Thyroid gland (tissue), 4 donors: ENCODE measurements around the gene PANX2. TPM values are rescaled to one million over a fixed set of nuclear protein-coding genes. Genes with fewer than 3 reads are reported as not detected.
"Not testable (repeated sequence)": the region's sequence is repeated elsewhere in the genome, so short reads cannot be mapped to it uniquely, and the experiment has no call there.

ENCODE experiments used
- DNase-seq, 2 donors: peaks; one replicate each; pipeline ENCODE4 v3.0.0-alpha.2; 2019
- H3K27ac ChIP-seq, 3 donors: fragments of 200-600 bp; sonication (generic); 1 replicate in 2 of 3; 2 replicates in 1 of 3; pipeline ENCODE4 v1.5.1; 2016 to 2019; ENCODE audit warnings: mild to moderate bottlenecking in 1 of 3, moderate library complexity in 1 of 3
- H3K27me3 ChIP-seq: fragments of 200-600 bp; sonication (generic); one replicate; pipeline ENCODE4 v1.5.1; 2019
- H3K36me3 ChIP-seq, 2 donors: fragments of 200-600 bp; sonication (generic); one replicate each; pipeline ENCODE4 v1.5.1; 2016 to 2019
- H3K4me1 ChIP-seq, 2 donors: fragments of 200-600 bp; sonication (generic); one replicate each; pipeline ENCODE4 v1.5.1; 2017 to 2019
- H3K4me3 ChIP-seq, 3 donors: fragments of 200-600 bp; sonication (generic); replicated peaks in 1 of 3; 1 replicate in 2 of 3; 2 replicates in 1 of 3; pipeline ENCODE4 v1.5.1; 2016; ENCODE audit warnings: mild to moderate bottlenecking in 1 of 3
- H3K9me3 ChIP-seq: fragments of 200-600 bp; sonication (generic); one replicate; pipeline ENCODE4 v1.5.1; 2017
- CTCF ChIP-seq, 6 experiments: fragments of 200-600 bp in 3 of 6; fragments of 450-650 bp in 3 of 6; sonication (generic) in 3 of 6; IDR thresholded peaks; one replicate each; pipeline ENCODE4 v1.5.1; 2016 to 2019; ENCODE audit warnings: antibody characterized with exemption in 6 of 6, mild to moderate bottlenecking in 2 of 6, inconsistent platforms in 1 of 6, moderate library complexity in 1 of 6
- POLR2A ChIP-seq, 2 donors: fragments of 450-650 bp; IDR thresholded peaks; one replicate each; pipeline ENCODE4 v1.6.1; 2017; ENCODE audit warnings: antibody characterized with exemption in 2 of 2, mild to moderate bottlenecking in 2 of 2, moderate library complexity in 1 of 2
- WGBS, 2 donors: methylation state at CpG; one replicate each; pipeline ENCODE4 v1.1.5; 2017; 5-methylcytosine and 5-hydroxymethylcytosine counted together
- intact Hi-C: fragments of 100-400 bp; cut with DNase I; formaldehyde crosslinking; loops from one replicate; pipeline ENCODE4 v1.15.1; 2023
- total RNA-seq, 4 donors: library from RNA; depleted of rRNA; stranded (reverse); fragments of >200 nt; gene quantifications; one replicate each; pipeline ENCODE4 v1.2.3, GENCODE V29; 2016

Gene PANX2
- total RNA-seq, 4 donors from 2014 or later = 9.0 to 12.1 (median 10.9) TPM

- Histone ChIP-seq H3K9me3 (no peaks in the 10 kb centered on the region), H3K4me1 (peaks cover 4 to 7% of the 10 kb centered on the region in 2 donors), H3K27me3 (no peaks in the 10 kb centered on the region), H3K27ac (no peak overlapping the region), H3K36me3 (no peaks in the 10 kb centered on the region), H3K4me3 (no peak overlapping the region)
- peak in 5 of 6 experiments; percentile 52 to 86 (median 70) for TF ChIP-seq CTCF (IDR thresholded peaks at IDR 0.05)
- TF ChIP-seq POLR2A (IDR thresholded peaks at IDR 0.05) = no peak
- 39 to 42% methylated on average over 25 of the region's 27 CpGs for WGBS, 2 donors
- DNase-seq = peak; percentile 59 to 69
- intact Hi-C loops = no loop called here
These were observed 23.9 kb upstream of the PANX2 start for GRCh38 chr22:50146439-50147238.

DNA sequence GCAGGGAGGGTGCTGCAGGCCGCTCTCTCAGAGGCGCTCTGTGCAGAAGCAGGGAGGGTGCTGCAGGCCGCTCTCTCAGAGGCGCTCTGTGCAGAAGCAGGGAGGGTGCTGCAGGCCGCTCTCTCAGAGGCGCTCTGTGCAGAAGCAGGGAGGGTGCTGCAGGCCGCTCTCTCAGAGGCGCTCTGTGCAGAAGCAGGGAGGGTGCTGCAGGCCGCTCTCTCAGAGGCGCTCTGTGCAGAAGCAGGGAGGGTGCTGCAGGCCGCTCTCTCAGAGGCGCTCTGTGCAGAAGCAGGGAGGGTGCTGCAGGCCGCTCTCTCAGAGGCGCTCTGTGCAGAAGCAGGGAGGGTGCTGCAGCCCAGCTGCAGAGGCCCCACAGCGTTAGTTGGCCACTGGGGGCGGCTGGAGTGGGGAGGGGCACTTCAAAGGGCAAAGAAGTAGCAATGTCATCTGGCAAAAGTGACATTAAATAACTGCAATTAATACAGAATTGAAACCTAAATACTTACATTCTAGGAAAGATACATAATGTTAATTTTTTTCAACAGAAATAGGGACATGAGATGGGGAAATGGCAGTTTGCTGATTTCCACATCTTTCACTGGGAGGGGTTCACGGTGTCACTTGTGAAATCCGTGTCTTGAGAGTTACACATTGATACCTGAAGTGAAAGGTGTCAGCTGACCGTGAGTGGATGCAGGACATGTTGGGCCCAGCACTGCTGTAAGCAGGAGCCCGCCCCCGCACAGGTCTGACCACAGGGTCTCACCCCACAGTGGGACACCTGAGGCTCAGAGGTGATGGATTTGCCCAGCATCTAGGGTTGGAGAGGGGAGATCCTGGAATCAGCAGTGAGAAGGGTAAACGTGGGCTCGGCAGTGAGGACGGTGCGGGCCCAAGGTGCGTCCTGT lies 23.0 kb upstream of the PANX2 start:
- H3K9me3 ChIP-seq, H3K4me1 ChIP-seq, DNase-seq, H3K36me3 ChIP-seq, H3K27me3 ChIP-seq, H3K27ac ChIP-seq, H3K4me3 ChIP-seq: not testable (repeated sequence)
- intact Hi-C loops = loop anchor here (2.0 kb wide), 1 partner anchor 63 kb away; no protein-coding TSS in a partner anchor
- WGBS, 2 donors = 82 to 90% methylated on average over 12 to 14 of the region's 26 CpGs

GRCh38 chr22:50148166-50148500 lies 22.4 kb upstream of the PANX2 start:
- TF ChIP-seq CTCF (IDR thresholded peaks at IDR 0.05) = no peak
- TF ChIP-seq POLR2A (IDR thresholded peaks at IDR 0.05) = no peak
- DNase-seq = no peak
- Histone ChIP-seq H3K36me3 (no peaks in the 10 kb centered on the region), H3K4me1 (no peaks in the 10 kb centered on the region), H3K27me3 (no peaks in the 10 kb centered on the region), H3K4me3 (no peak overlapping the region), H3K27ac (no peak overlapping the region), H3K9me3 (no peaks in the 10 kb centered on the region)
- 91 to 93% methylated on average over 11 to 12 of the region's 12 CpGs for WGBS, 2 donors
- intact Hi-C loops = loop anchor here (2.0 kb wide), 1 partner anchor 63 kb away; no protein-coding TSS in a partner anchor

DNA sequence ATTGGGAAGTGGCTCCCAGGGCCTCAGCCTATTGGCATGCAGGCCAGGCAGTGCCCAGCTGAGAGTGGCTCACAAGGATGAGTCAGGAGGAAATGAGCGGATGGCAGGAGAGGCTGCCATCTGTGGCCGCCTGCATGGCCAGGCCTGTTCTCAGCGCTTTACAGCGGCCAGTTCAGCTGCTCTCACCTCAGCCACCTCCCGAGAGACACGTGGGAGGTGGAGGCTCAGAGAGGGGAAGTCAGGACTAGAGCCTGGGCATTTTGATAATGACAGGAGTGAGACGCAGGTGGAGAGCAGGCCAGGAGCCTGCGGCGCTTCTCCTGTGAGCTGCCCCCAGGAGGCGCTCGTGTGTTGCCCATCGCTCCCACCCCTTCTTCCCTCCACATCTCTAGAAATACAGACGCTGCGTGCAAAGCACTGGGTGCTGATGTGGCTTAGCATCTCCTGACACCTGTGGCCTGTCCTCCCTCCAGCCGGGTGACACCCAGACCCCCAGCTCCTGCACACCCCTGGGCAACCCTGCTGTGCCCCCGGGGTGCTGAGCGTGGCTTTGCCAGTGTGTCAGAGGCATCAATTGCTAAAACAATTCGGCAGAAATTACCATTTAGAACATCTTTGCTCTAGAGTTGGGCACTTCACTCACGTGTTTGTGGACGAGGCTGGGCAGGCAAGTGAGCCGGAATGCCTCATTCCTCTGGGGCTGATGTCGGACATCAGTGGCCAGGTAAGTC lies 21.4 kb upstream of the PANX2 start:
- intact Hi-C loops = loop anchor here (2.0 kb wide), 1 partner anchor 62 kb away; no protein-coding TSS in a partner anchor
- H3K36me3 ChIP-seq = no peaks in the 10 kb centered on the region
- H3K27ac ChIP-seq = no peak overlapping the region
- no peaks in the 10 kb centered on the region for H3K4me1 ChIP-seq
- H3K27me3 ChIP-seq = no peaks in the 10 kb centered on the region
- peak; percentile 52 to 57 for DNase-seq
- no peaks in the 10 kb centered on the region for H3K9me3 ChIP-seq
- WGBS, 2 donors = 37 to 45% methylated on average over 19 to 22 of the region's 22 CpGs
- no peak for TF ChIP-seq POLR2A (IDR thresholded peaks at IDR 0.05)
- peak; percentile 31 to 72 (median 62) for TF ChIP-seq CTCF (IDR thresholded peaks at IDR 0.05)
- H3K4me3 ChIP-seq = no peak overlapping the region
